GM23338 (cell line): ENCODE data around the gene OLFML2A. TPM values are rescaled to one million over a fixed set of nuclear protein-coding genes. Genes with fewer than 3 reads are reported as not detected.

ENCODE experiments used
- ATAC-seq: fragments of 200-7000 bp; cut with Tn5 transposase; 3 replicates; pipeline ENCODE4 v1.9.1; 2020
- DNase-seq: peaks from one replicate; pipeline ENCODE4 v3.0.0-alpha.2; 2015; ENCODE audit warnings: low spot score
- H2AFZ ChIP-seq: fragments of 200-600 bp; sonication (generic); 2 replicates; pipeline ENCODE4 v1.8.0; 2016; ENCODE audit warnings: antibody characterized with exemption, mild to moderate bottlenecking, moderate library complexity
- H3F3A ChIP-seq: fragments of 200-600 bp; sonication (generic); replicated peaks from 2 replicates; pipeline ENCODE4 v1.8.0; 2017; ENCODE audit warnings: antibody characterized with exemption, mixed run types, low read depth
- H3K27ac ChIP-seq: fragments of 200-600 bp; sonication (generic); 2 replicates; pipeline ENCODE4 v1.6.1; 2016; ENCODE audit warnings: low read depth
- H3K27me3 ChIP-seq: fragments of 200-600 bp; sonication (generic); 2 replicates; pipeline ENCODE4 v1.8.0; 2016; ENCODE audit warnings: mild to moderate bottlenecking, mixed run types, moderate library complexity; ENCODE audit not compliant: insufficient read depth
- H3K36me3 ChIP-seq: fragments of 200-600 bp; sonication (generic); 2 replicates; pipeline ENCODE4 v1.8.0; 2016; ENCODE audit warnings: mild to moderate bottlenecking; ENCODE audit not compliant: insufficient read depth
- H3K4me1 ChIP-seq: fragments of 200-600 bp; sonication (generic); 2 replicates; pipeline ENCODE4 v1.8.0; 2016; ENCODE audit warnings: mild to moderate bottlenecking, moderate library complexity; ENCODE audit not compliant: insufficient read depth
- H3K4me2 ChIP-seq: fragments of 200-600 bp; sonication (generic); 2 replicates; pipeline ENCODE4 v1.7.1; 2017; ENCODE audit warnings: mixed run types
- H3K4me3 ChIP-seq: fragments of 200-600 bp; sonication (generic); 2 replicates; pipeline ENCODE4 v1.6.1; 2016; ENCODE audit warnings: mixed run types
- H3K79me2 ChIP-seq: fragments of 200-600 bp; sonication (generic); replicated peaks from 2 replicates; pipeline ENCODE4 v1.8.0; 2017; ENCODE audit warnings: mild to moderate bottlenecking; ENCODE audit not compliant: insufficient read depth
- H3K9me2 ChIP-seq: fragments of 200-600 bp; sonication (generic); 2 replicates; pipeline ENCODE4 v1.8.0; 2017; ENCODE audit not compliant: insufficient read depth
- H4K20me1 ChIP-seq: fragments of 200-600 bp; sonication (generic); replicated peaks from 2 replicates; pipeline ENCODE4 v1.8.0; 2017; ENCODE audit warnings: mild to moderate bottlenecking; ENCODE audit not compliant: insufficient read depth
- H3K27ac Mint-ChIP-seq: 2 replicates; pipeline ENCODE4 v1.8.0; 2020; ENCODE audit warnings: inconsistent platforms, mild to moderate bottlenecking, moderate library complexity, mixed read lengths
- H3K27me3 Mint-ChIP-seq: 3 replicates; pipeline ENCODE4 v1.8.0; 2022; ENCODE audit warnings: low read depth, mild to moderate bottlenecking, moderate library complexity, mixed read lengths, inconsistent platforms; ENCODE audit not compliant: insufficient read depth, poor library complexity
- H3K36me3 Mint-ChIP-seq: 3 replicates; pipeline ENCODE4 v1.8.0; 2021; ENCODE audit warnings: low read depth, mild to moderate bottlenecking, inconsistent platforms, moderate library complexity, mixed read lengths
- H3K4me1 Mint-ChIP-seq: 3 replicates; pipeline ENCODE4 v1.8.0; 2020; ENCODE audit warnings: mild to moderate bottlenecking, inconsistent platforms, mixed read lengths
- H3K4me3 Mint-ChIP-seq: 3 replicates; pipeline ENCODE4 v1.8.0; 2021; ENCODE audit warnings: moderate library complexity, mild to moderate bottlenecking, inconsistent platforms, mixed read lengths
- H3K9me3 Mint-ChIP-seq: 3 replicates; pipeline ENCODE4 v1.8.0; 2020; ENCODE audit warnings: moderate library complexity, mild to moderate bottlenecking, inconsistent platforms, mixed read lengths
- JUNB ChIP-seq: IDR thresholded peaks from one replicate; pipeline ENCODE4 v1.6.1; 2016; ENCODE audit warnings: antibody characterized with exemption; ENCODE audit not compliant: unreplicated experiment
- NANOG ChIP-seq: IDR thresholded peaks from 2 replicates; pipeline ENCODE4 v1.6.1; 2016; ENCODE audit warnings: antibody characterized with exemption, borderline replicate concordance
- polyA plus RNA-seq: library from polyadenylated mRNA; unstranded; fragments of >200 nt; fragmentation: Nextera tagmentation; extraction: Ambion mirVana; gene quantifications from 2 replicates; pipeline ENCODE4 v1.2.1, GENCODE V29; 2016
- total RNA-seq: library from RNA; depleted of rRNA; stranded (reverse); fragments of >200 nt; shearing (Covaris generic); gene quantifications from 2 replicates; pipeline ENCODE4 v1.2.3, GENCODE V29; 2014
- TF ChIP-seq, protein P1 (sequence below): IDR thresholded peaks from one replicate; pipeline ENCODE4 v1.6.1; 2018; ENCODE audit warnings: antibody characterized with exemption; ENCODE audit not compliant: unreplicated experiment
- TF ChIP-seq, protein P2 (sequence below): fragments of 250-450 bp; sonication (Bioruptor Pico); IDR thresholded peaks from 2 replicates; pipeline ENCODE4 v1.5.0; 2020; ENCODE audit warnings: mild to moderate bottlenecking, moderate library complexity

OLFML2A gene
- total and polyA plus RNA-seq, 2 experiments from 2014 or later: 1.1 to 6.7 TPM

GRCh38 chr9:124766326-124766725 lies 10.6 kb upstream of the OLFML2A start:
- Mint-ChIP-seq H3K4me1 (peaks cover 67% of the 10 kb centered on the region), H3K27me3 (peaks cover 7% of the 10 kb centered on the region), H3K36me3 (no peaks in the 10 kb centered on the region), H3K27ac (peak overlapping the region; percentile 87), H3K4me3 (peak overlapping the region; percentile 80), H3K9me3 (no peaks in the 10 kb centered on the region)
- Histone ChIP-seq H3K4me3 (peak overlapping the region; percentile 56), H4K20me1 (peaks cover 19% of the 10 kb centered on the region), H3K27ac (no peak overlapping the region), H3K27me3 (peaks cover 37% of the 10 kb centered on the region), H3F3A (no peaks in the 10 kb centered on the region; the same call in 1 of the 2 replicates), H2AFZ (no peak overlapping the region), H3K4me1 (peaks cover 75% of the 10 kb centered on the region), H3K79me2 (peaks cover 76% of the 10 kb centered on the region), H3K4me2 (peak overlapping the region; percentile 73), H3K36me3 (no peaks in the 10 kb centered on the region), H3K9me2 (no peaks in the 10 kb centered on the region)
- TF ChIP-seq NANOG (no peak), JUNB (no peak)
- TF ChIP-seq, protein P1, sequence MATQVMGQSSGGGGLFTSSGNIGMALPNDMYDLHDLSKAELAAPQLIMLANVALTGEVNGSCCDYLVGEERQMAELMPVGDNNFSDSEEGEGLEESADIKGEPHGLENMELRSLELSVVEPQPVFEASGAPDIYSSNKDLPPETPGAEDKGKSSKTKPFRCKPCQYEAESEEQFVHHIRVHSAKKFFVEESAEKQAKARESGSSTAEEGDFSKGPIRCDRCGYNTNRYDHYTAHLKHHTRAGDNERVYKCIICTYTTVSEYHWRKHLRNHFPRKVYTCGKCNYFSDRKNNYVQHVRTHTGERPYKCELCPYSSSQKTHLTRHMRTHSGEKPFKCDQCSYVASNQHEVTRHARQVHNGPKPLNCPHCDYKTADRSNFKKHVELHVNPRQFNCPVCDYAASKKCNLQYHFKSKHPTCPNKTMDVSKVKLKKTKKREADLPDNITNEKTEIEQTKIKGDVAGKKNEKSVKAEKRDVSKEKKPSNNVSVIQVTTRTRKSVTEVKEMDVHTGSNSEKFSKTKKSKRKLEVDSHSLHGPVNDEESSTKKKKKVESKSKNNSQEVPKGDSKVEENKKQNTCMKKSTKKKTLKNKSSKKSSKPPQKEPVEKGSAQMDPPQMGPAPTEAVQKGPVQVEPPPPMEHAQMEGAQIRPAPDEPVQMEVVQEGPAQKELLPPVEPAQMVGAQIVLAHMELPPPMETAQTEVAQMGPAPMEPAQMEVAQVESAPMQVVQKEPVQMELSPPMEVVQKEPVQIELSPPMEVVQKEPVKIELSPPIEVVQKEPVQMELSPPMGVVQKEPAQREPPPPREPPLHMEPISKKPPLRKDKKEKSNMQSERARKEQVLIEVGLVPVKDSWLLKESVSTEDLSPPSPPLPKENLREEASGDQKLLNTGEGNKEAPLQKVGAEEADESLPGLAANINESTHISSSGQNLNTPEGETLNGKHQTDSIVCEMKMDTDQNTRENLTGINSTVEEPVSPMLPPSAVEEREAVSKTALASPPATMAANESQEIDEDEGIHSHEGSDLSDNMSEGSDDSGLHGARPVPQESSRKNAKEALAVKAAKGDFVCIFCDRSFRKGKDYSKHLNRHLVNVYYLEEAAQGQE: no peak
- TF ChIP-seq, protein P2, sequence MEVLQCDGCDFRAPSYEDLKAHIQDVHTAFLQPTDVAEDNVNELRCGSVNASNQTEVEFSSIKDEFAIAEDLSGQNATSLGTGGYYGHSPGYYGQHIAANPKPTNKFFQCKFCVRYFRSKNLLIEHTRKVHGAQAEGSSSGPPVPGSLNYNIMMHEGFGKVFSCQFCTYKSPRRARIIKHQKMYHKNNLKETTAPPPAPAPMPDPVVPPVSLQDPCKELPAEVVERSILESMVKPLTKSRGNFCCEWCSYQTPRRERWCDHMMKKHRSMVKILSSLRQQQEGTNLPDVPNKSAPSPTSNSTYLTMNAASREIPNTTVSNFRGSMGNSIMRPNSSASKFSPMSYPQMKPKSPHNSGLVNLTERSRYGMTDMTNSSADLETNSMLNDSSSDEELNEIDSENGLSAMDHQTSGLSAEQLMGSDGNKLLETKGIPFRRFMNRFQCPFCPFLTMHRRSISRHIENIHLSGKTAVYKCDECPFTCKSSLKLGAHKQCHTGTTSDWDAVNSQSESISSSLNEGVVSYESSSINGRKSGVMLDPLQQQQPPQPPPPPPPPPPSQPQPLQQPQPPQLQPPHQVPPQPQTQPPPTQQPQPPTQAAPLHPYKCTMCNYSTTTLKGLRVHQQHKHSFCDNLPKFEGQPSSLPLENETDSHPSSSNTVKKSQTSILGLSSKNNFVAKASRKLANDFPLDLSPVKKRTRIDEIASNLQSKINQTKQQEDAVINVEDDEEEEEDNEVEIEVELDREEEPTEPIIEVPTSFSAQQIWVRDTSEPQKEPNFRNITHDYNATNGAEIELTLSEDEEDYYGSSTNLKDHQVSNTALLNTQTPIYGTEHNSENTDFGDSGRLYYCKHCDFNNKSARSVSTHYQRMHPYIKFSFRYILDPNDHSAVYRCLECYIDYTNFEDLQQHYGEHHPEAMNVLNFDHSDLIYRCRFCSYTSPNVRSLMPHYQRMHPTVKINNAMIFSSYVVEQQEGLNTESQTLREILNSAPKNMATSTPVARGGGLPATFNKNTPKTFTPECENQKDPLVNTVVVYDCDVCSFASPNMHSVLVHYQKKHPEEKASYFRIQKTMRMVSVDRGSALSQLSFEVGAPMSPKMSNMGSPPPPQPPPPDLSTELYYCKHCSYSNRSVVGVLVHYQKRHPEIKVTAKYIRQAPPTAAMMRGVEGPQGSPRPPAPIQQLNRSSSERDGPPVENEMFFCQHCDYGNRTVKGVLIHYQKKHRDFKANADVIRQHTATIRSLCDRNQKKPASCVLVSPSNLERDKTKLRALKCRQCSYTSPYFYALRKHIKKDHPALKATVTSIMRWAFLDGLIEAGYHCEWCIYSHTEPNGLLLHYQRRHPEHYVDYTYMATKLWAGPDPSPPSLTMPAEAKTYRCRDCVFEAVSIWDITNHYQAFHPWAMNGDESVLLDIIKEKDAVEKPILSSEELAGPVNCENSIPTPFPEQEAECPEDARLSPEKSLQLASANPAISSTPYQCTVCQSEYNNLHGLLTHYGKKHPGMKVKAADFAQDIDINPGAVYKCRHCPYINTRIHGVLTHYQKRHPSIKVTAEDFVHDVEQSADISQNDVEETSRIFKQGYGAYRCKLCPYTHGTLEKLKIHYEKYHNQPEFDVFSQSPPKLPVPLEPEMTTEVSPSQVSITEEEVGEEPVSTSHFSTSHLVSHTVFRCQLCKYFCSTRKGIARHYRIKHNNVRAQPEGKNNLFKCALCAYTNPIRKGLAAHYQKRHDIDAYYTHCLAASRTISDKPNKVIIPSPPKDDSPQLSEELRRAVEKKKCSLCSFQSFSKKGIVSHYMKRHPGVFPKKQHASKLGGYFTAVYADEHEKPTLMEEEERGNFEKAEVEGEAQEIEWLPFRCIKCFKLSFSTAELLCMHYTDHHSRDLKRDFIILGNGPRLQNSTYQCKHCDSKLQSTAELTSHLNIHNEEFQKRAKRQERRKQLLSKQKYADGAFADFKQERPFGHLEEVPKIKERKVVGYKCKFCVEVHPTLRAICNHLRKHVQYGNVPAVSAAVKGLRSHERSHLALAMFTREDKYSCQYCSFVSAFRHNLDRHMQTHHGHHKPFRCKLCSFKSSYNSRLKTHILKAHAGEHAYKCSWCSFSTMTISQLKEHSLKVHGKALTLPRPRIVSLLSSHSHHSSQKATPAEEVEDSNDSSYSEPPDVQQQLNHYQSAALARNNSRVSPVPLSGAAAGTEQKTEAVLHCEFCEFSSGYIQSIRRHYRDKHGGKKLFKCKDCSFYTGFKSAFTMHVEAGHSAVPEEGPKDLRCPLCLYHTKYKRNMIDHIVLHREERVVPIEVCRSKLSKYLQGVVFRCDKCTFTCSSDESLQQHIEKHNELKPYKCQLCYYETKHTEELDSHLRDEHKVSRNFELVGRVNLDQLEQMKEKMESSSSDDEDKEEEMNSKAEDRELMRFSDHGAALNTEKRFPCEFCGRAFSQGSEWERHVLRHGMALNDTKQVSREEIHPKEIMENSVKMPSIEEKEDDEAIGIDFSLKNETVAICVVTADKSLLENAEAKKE (CRISPR knock-in tag): no peak
- no peak for ATAC-seq
- no peak for DNase-seq
